Peyer's patch (tissue), 4 donors: ENCODE measurements around the gene COL11A2.

Source experiments
- CTCF ChIP-seq, 6 experiments: fragments of 450-650 bp in 4 of 6; fragments of 200-600 bp in 2 of 6; sonication (generic) in 1 of 6; IDR thresholded peaks; one replicate each; pipeline ENCODE4 v1.5.1; 2017 to 2019; ENCODE audit warnings: antibody characterized with exemption in 6 of 6, mild to moderate bottlenecking in 3 of 6, moderate library complexity in 1 of 6
- POLR2A ChIP-seq, 2 donors: fragments of 450-650 bp; IDR thresholded peaks; one replicate each; pipeline ENCODE4 v1.5.1; 2017; ENCODE audit warnings: antibody characterized with exemption in 2 of 2, mild to moderate bottlenecking in 2 of 2, moderate library complexity in 2 of 2

GRCh38 chr6:33124525-33124901 lies 67.8 kb downstream of the COL11A2 start:
- no peak for TF ChIP-seq CTCF (IDR thresholded peaks at IDR 0.05)
- no peak for TF ChIP-seq POLR2A (IDR thresholded peaks at IDR 0.05)
